Keratinocyte (primary cell): ENCODE results near the gene FCHSD1. TPM values are rescaled to one million over a fixed set of nuclear protein-coding genes. Genes with fewer than 3 reads are reported as not detected.

Experiments used
- DNase-seq: peaks from one replicate; pipeline ENCODE4 v3.0.0-alpha.2; 2011; ENCODE audit warnings: low read depth, missing footprints, low spot score
- FAIRE-seq: peaks from 2 replicates; lab custom pipeline; 2011; peaks lifted over from hg19 to GRCh38; lab: Jason Lieb, UNC
- H2AFZ ChIP-seq: 2 replicates; pipeline ENCODE4 v1.6.0; 2012; ENCODE audit warnings: low read length, control low read depth, inconsistent platforms; ENCODE audit not compliant: control insufficient read depth
- H3K27ac ChIP-seq: 2 replicates; pipeline ENCODE4 v1.5.1; 2011; ENCODE audit warnings: low read length; ENCODE audit not compliant: control insufficient read depth, insufficient read depth
- H3K27me3 ChIP-seq: 3 replicates; pipeline ENCODE4 v1.6.0; 2011; ENCODE audit warnings: low read length; ENCODE audit not compliant: control insufficient read depth, insufficient read depth; ENCODE audit errors: extremely low read depth
- H3K36me3 ChIP-seq, 2 experiments: 2 replicates in 1 of 2; 3 replicates in 1 of 2; pipeline ENCODE4 v1.5.1; 2011; ENCODE audit warnings: low read length in 2 of 2, mild to moderate bottlenecking in 1 of 2; ENCODE audit not compliant: control insufficient read depth in 2 of 2, insufficient read depth in 2 of 2; ENCODE audit errors: extremely low read depth in 1 of 2
- H3K4me1 ChIP-seq: 3 replicates; pipeline ENCODE4 v1.5.1; 2011; ENCODE audit warnings: low read length; ENCODE audit not compliant: control insufficient read depth, insufficient read depth; ENCODE audit errors: extremely low read depth
- H3K4me2 ChIP-seq: 3 replicates; pipeline ENCODE4 v1.6.0; 2011; ENCODE audit warnings: low read depth, low read length; ENCODE audit not compliant: control insufficient read depth, insufficient read depth; ENCODE audit errors: extremely low read depth
- H3K4me3 ChIP-seq, 3 experiments: fragments of 200-600 bp in 1 of 3; sonication (generic) in 1 of 3; 2 replicates in 2 of 3; 3 replicates in 1 of 3; pipeline ENCODE4 v1.5.1; 2011 to 2016; ENCODE audit warnings: low read length in 3 of 3, mild to moderate bottlenecking in 3 of 3, control low read depth in 2 of 3, inconsistent platforms in 1 of 3, low read depth in 1 of 3, mixed read lengths in 1 of 3, mixed run types in 1 of 3, moderate library complexity in 1 of 3; ENCODE audit not compliant: control insufficient read depth in 2 of 3, insufficient read depth in 2 of 3; ENCODE audit errors: extremely low read depth in 1 of 3
- H3K79me2 ChIP-seq: 2 replicates; pipeline ENCODE4 v1.6.0; 2012; ENCODE audit warnings: low read length; ENCODE audit not compliant: control insufficient read depth, insufficient read depth
- H3K9ac ChIP-seq: 3 replicates; pipeline ENCODE4 v1.6.0; 2011; ENCODE audit warnings: low read length; ENCODE audit not compliant: control insufficient read depth, insufficient read depth; ENCODE audit errors: extremely low read depth
- H3K9me1 ChIP-seq: 3 replicates; pipeline ENCODE4 v1.6.0; 2011; ENCODE audit warnings: low read length; ENCODE audit not compliant: control insufficient read depth, insufficient read depth; ENCODE audit errors: extremely low read depth
- H3K9me3 ChIP-seq: 2 replicates; pipeline ENCODE4 v1.5.1; 2012; ENCODE audit warnings: low read depth, low read length; ENCODE audit not compliant: control insufficient read depth
- H4K20me1 ChIP-seq: 3 replicates; pipeline ENCODE4 v1.6.0; 2011; ENCODE audit warnings: low read length; ENCODE audit not compliant: control insufficient read depth, insufficient read depth; ENCODE audit errors: extremely low read depth
- EZH2 ChIP-seq: IDR thresholded peaks from one replicate; pipeline ENCODE4 v1.6.1; 2012; ENCODE audit warnings: inconsistent platforms, mild to moderate bottlenecking, low read length, moderate library complexity
- dilution Hi-C: fragments of 300-500 bp; cut with MboI; formaldehyde crosslinking; loops from one replicate; pipeline ENCODE4 v1.7.0; 2020; ENCODE audit warnings: low sequenced_read_pairs; ENCODE audit not compliant: extremely low pct_ligation_motif_present
- polyA plus RNA-seq, 5 experiments: library from polyadenylated mRNA; depleted of rRNA in 3 of 5; stranded (reverse) in 3 of 5; stranded (forward) in 1 of 5; unstranded in 1 of 5; fragments of >200 nt; gene quantifications; 1 replicate in 1 of 5; 2 replicates in 3 of 5; 3 replicates in 1 of 5; pipeline versions ENCODE4 v1.2.1 to v1.2.3, GENCODE V29; 2011 to 2012; ENCODE audit warnings: missing spikeins in 2 of 5, low read depth in 1 of 5, low replicate concordance in 1 of 5
- TF ChIP-seq, protein P1 (sequence below), 3 experiments: IDR thresholded peaks in 1 of 3; conservative IDR thresholded peaks in 1 of 3; optimal IDR thresholded peaks in 1 of 3; 2 replicates in 2 of 3; 3 replicates in 1 of 3; pipeline versions ENCODE3 to v1.5.1; 2011; ENCODE audit warnings: low read length in 3 of 3, mild to moderate bottlenecking in 3 of 3, moderate library complexity in 2 of 3, control low read depth in 1 of 3, inconsistent platforms in 1 of 3; ENCODE audit not compliant: insufficient read depth in 2 of 3; ENCODE audit errors: extremely low read depth in 1 of 3

FCHSD1 gene
- polyA plus RNA-seq, 1 donor (not counting 4 experiments of a cell fraction or from before 2014, with no cell fraction given): 13.5 TPM

DNA sequence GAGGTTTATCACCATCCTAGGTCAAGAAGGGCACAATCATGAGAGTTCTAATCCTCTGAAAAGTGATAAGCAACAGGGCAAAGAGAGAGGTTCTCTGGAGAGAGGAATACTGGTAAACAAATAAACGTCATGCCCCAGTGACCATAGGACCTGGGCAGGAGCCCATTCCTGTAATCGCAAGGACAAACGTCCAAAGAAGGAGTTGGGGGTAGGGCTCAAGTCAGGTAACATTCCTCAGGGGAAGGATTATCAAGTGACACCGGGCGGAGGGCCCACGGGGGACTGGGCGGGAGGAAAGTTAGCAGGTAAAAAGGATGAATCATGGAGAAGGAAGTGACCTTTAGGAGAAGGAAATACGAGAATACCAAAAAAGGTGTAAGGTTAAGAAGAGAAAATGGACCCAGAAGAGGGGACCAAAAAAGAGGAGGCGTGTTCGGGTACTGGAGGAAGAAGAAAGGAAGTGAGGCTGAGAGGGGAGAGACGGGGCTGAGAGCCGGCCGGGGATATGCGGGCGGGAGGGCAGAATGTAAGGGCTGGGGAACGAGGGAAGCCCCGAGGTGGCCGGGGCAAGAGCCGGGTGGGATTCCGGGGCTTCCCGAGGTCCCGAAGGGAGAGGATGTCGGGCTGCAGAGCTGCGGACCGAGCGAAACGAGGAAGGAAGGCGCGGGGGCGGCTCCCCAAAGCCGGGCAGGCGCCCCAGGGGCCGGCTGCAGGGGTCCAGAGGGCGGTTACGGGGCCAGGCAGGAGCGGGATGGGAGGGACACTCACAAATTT is 33.0 kb downstream of the FCHSD1 start:
- Histone ChIP-seq H3K9me3 (no peaks in the 10 kb centered on the region), H3K79me2 (peaks cover 53% of the 10 kb centered on the region), H2AFZ (peak overlapping the region; percentile 80), H3K4me1 (peaks cover 22% of the 10 kb centered on the region), H3K27me3 (no peaks in the 10 kb centered on the region), H3K27ac (peak overlapping the region; percentile 83), H3K4me3 (peak overlapping the region; percentile 76 to 91 (median 83)), H3K9me1 (no peaks in the 10 kb centered on the region), H3K4me2 (peak overlapping the region; percentile 92), H3K36me3 (peaks cover 6 to 21% of the 10 kb centered on the region in 2 experiments), H4K20me1 (peaks cover 6% of the 10 kb centered on the region), H3K9ac (peak overlapping the region; percentile 93)
- DNase-seq (no peak), FAIRE-seq (peak; percentile 66)
- dilution Hi-C loops: no loop called here
- TF ChIP-seq EZH2: no peak
- TF ChIP-seq, protein P1, sequence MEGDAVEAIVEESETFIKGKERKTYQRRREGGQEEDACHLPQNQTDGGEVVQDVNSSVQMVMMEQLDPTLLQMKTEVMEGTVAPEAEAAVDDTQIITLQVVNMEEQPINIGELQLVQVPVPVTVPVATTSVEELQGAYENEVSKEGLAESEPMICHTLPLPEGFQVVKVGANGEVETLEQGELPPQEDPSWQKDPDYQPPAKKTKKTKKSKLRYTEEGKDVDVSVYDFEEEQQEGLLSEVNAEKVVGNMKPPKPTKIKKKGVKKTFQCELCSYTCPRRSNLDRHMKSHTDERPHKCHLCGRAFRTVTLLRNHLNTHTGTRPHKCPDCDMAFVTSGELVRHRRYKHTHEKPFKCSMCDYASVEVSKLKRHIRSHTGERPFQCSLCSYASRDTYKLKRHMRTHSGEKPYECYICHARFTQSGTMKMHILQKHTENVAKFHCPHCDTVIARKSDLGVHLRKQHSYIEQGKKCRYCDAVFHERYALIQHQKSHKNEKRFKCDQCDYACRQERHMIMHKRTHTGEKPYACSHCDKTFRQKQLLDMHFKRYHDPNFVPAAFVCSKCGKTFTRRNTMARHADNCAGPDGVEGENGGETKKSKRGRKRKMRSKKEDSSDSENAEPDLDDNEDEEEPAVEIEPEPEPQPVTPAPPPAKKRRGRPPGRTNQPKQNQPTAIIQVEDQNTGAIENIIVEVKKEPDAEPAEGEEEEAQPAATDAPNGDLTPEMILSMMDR (optimal IDR thresholded peaks at IDR 0.05 in 1 of 3, IDR thresholded peaks at IDR 0.05 in 1 of 3, conservative IDR thresholded peaks at IDR 0.05 in 1 of 3; ENCODE audit: extremely low read depth in 1 of 3, insufficient read depth in 2 of 3, low read length in 3 of 3): no peak

DNA sequence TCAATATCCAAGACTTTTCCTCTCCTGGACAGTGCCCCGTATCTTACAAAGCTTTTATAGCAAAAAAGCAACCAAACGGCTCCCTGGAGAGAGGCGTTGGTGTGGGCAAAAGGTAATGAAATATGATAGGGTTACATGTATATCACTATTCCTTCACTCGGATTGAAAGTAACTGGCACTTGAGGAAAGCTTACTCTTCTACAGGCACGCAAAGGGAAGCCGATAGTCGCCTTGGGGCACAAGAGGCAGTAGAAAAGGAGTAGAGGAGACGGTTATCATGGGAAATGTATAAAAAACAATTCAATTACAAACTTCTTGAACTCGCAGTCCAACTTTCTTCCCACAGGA is 33.6 kb downstream of the FCHSD1 start:
- H3K4me3 ChIP-seq: peak overlapping the region; percentile 76 to 91 (median 83)
- H3K79me2 ChIP-seq: peaks cover 59% of the 10 kb centered on the region
- no peaks in the 10 kb centered on the region for H3K9me1 ChIP-seq
- dilution Hi-C loops: no loop called here
- H3K4me2 ChIP-seq: peak overlapping the region; percentile 92
- no peak for TF ChIP-seq EZH2
- TF ChIP-seq, protein P1 (optimal IDR thresholded peaks at IDR 0.05 in 1 of 3, IDR thresholded peaks at IDR 0.05 in 1 of 3, conservative IDR thresholded peaks at IDR 0.05 in 1 of 3; ENCODE audit: extremely low read depth in 1 of 3, insufficient read depth in 2 of 3, low read length in 3 of 3): no peak
- peak overlapping the region; percentile 93 for H3K9ac ChIP-seq
- no peak for FAIRE-seq
- H2AFZ ChIP-seq: no peak overlapping the region
- H3K9me3 ChIP-seq: no peaks in the 10 kb centered on the region
- H3K27me3 ChIP-seq: no peaks in the 10 kb centered on the region
- peak overlapping the region; percentile 83 for H3K27ac ChIP-seq
- H3K4me1 ChIP-seq: peaks cover 22% of the 10 kb centered on the region
- H3K36me3 ChIP-seq: peaks cover 6 to 19% of the 10 kb centered on the region in 2 experiments
- DNase-seq: no peak
- peaks cover 6% of the 10 kb centered on the region for H4K20me1 ChIP-seq
